Activated CD4-positive, alpha-beta T cell treated with anti-CD3 and anti-CD28 coated beads, Interleukin-2, amount 50 U/mL, for 48 hours (primary cell): ENCODE results near the gene TLK1.
"Not testable (repeated sequence)": the region's sequence is repeated elsewhere in the genome, so short reads cannot be mapped to it uniquely, and the experiment has no call there.

Source experiments
- DNase-seq, 2 experiments: peaks; one replicate each; pipeline ENCODE4 v3.0.0-alpha.2; 2020

TLK1 gene

GRCh38 chr2:171169333-171169732 is 8.6 kb upstream of the TLK1 start:
- DNase-seq: no peak

GRCh38 chr2:171167352-171167997 is 6.8 kb upstream of the TLK1 start:
- no peak for DNase-seq

- DNase-seq: no peak
Observed at GRCh38 chr2:171166328-171166983, 5.8 kb upstream of the TLK1 start.

GRCh38 chr2:171165967-171166327 is 5.3 kb upstream of the TLK1 start:
- no peak for DNase-seq

- DNase-seq: no peak
Observed at GRCh38 chr2:171163261-171163660, 2.6 kb upstream of the TLK1 start.

- not testable (repeated sequence) for DNase-seq
Observed at GRCh38 chr2:171162522-171163197, 2.0 kb upstream of the TLK1 start.

GRCh38 chr2:171160956-171161740 is 455 bp upstream of the TLK1 start:
- DNase-seq: peak; percentile 63 to 69

GRCh38 chr2:171159372-171160118 is 1.1 kb downstream of the TLK1 start:
- DNase-seq: peak; percentile 58 to 63

GRCh38 chr2:171158790-171159371 is 1.8 kb downstream of the TLK1 start:
- DNase-seq: no peak

GRCh38 chr2:171158036-171158789 is 2.5 kb downstream of the TLK1 start:
- DNase-seq: no peak

- DNase-seq: no peak
Observed at GRCh38 chr2:171157109-171157500, 3.6 kb downstream of the TLK1 start.

- no peak for DNase-seq
Observed at GRCh38 chr2:171154348-171154747, 6.3 kb downstream of the TLK1 start.

- DNase-seq: no peak
Observed at GRCh38 chr2:171150694-171151285, 9.9 kb downstream of the TLK1 start.

GRCh38 chr2:171149986-171150693 is 10.6 kb downstream of the TLK1 start:
- peak in 1 of 2 experiments; percentile 40 for DNase-seq

- DNase-seq: no peak
Observed at GRCh38 chr2:171149171-171149938, 11.3 kb downstream of the TLK1 start.

- no peak for DNase-seq
Observed at GRCh38 chr2:171147081-171147480, 13.6 kb downstream of the TLK1 start.

GRCh38 chr2:171146633-171147032 is 14.1 kb downstream of the TLK1 start:
- no peak for DNase-seq

GRCh38 chr2:171146071-171146470 is 14.6 kb downstream of the TLK1 start:
- DNase-seq: no peak

GRCh38 chr2:171143670-171144062 is 17.0 kb downstream of the TLK1 start:
- no peak for DNase-seq

GRCh38 chr2:171142398-171142797 is 18.3 kb downstream of the TLK1 start:
- no peak for DNase-seq
